CD4-positive, alpha-beta T cell (primary cell): ENCODE measurements around the gene SLC35E3. TPM values are rescaled to one million over a fixed set of nuclear protein-coding genes. Genes with fewer than 3 reads are reported as not detected.

Experiments
- ATAC-seq: fragments of 200-7000 bp; cut with Tn5 transposase; one replicate; pipeline ENCODE4 v1.10.0; 2022; ENCODE audit warnings: mild to moderate bottlenecking; ENCODE audit not compliant: poor library complexity
- CTCF ChIA-PET: fragments of 350-600 bp; sonication (Branson Sonifier 250); formaldehyde crosslinking; loops from one replicate; lab custom pipeline; 2021; ENCODE audit warnings: antibody characterized with exemption, inconsistent platforms; lab: Charles Lee
- POLR2A ChIA-PET: fragments of 350-600 bp; sonication (Branson Sonifier 250); formaldehyde crosslinking; loops from one replicate; lab custom pipeline; 2021; ENCODE audit warnings: antibody characterized with exemption, inconsistent platforms; lab: Charles Lee
- DNase-seq, 14 experiments: peaks; one replicate each; pipeline ENCODE4 v3.0.0-alpha.2; 2013 to 2020; ENCODE audit warnings: mixed read lengths in 2 of 14
- H3K27ac ChIP-seq, 2 donors: one replicate each; pipeline versions ENCODE4 v1.5.1 to v1.7.0; 2013; ENCODE audit warnings: low read length in 2 of 2, low read depth in 1 of 2, mild to moderate bottlenecking in 1 of 2
- H3K27me3 ChIP-seq, 2 experiments: 1 replicate in 1 of 2; 2 replicates in 1 of 2; pipeline versions ENCODE4 v1.6.1 to v1.7.0; 2013; ENCODE audit warnings: low read length in 2 of 2, control low read depth in 1 of 2, mild to moderate bottlenecking in 1 of 2, moderate library complexity in 1 of 2; ENCODE audit not compliant: insufficient read depth in 2 of 2, control insufficient read depth in 1 of 2
- H3K36me3 ChIP-seq: one replicate; pipeline ENCODE4 v1.6.1; 2013; ENCODE audit warnings: low read length, control low read depth; ENCODE audit not compliant: insufficient read depth
- H3K4me1 ChIP-seq: one replicate; pipeline ENCODE4 v1.6.1; 2013; ENCODE audit warnings: low read length, control low read depth; ENCODE audit not compliant: insufficient read depth
- H3K4me3 ChIP-seq: one replicate; pipeline ENCODE4 v1.5.1; 2013; ENCODE audit warnings: mild to moderate bottlenecking, low read length, moderate library complexity
- H3K9me3 ChIP-seq, 2 experiments: 1 replicate in 1 of 2; 2 replicates in 1 of 2; pipeline versions ENCODE4 v1.6.1 to v1.7.0; 2013; ENCODE audit warnings: low read length in 2 of 2, mild to moderate bottlenecking in 2 of 2, control low read depth in 1 of 2, moderate library complexity in 1 of 2; ENCODE audit not compliant: control insufficient read depth in 1 of 2, insufficient read depth in 1 of 2
- H3K27ac Mint-ChIP-seq: one replicate; pipeline ENCODE4 v1.8.0; 2020; ENCODE audit warnings: mixed read lengths
- H3K27me3 Mint-ChIP-seq: one replicate; pipeline ENCODE4 v1.8.0; 2021; ENCODE audit warnings: mixed read lengths
- H3K36me3 Mint-ChIP-seq: one replicate; pipeline ENCODE4 v1.8.0; 2021; ENCODE audit warnings: low read depth, mixed read lengths
- H3K4me1 Mint-ChIP-seq: one replicate; pipeline ENCODE4 v1.8.0; 2021; ENCODE audit warnings: low read depth, mixed read lengths
- H3K4me3 Mint-ChIP-seq: one replicate; pipeline ENCODE4 v1.8.0; 2020; ENCODE audit warnings: mild to moderate bottlenecking, mixed read lengths
- H3K9me3 Mint-ChIP-seq: one replicate; pipeline ENCODE4 v1.8.0; 2020; ENCODE audit warnings: mixed read lengths
- intact Hi-C, 2 experiments: fragments of 100-400 bp; cut with DNase I in 1 of 2; cut with micrococcal nuclease in 1 of 2; formaldehyde crosslinking; loops; one replicate each; pipeline versions ENCODE4 v1.15.1 to v1.9.0; 2023 to 2025; cut with DNase I, micrococcal nuclease
- total RNA-seq, 174 experiments: library from RNA in 2 of 174; stranded (reverse) in 2 of 174; gene quantifications; one replicate each; pipeline ENCODE4 v1.2.3 and lab custom pipeline; 2021 to 2026
- TF ChIP-seq, protein P1 (sequence below): fragments of 200-600 bp; IDR thresholded peaks from one replicate; pipeline ENCODE4 v1.8.0; 2022; ENCODE audit warnings: antibody characterized with exemption, mild to moderate bottlenecking

The SLC35E3 gene
- total RNA-seq, 2 experiments from 2014 or later, result 3.5 to 6.1 TPM

DNA sequence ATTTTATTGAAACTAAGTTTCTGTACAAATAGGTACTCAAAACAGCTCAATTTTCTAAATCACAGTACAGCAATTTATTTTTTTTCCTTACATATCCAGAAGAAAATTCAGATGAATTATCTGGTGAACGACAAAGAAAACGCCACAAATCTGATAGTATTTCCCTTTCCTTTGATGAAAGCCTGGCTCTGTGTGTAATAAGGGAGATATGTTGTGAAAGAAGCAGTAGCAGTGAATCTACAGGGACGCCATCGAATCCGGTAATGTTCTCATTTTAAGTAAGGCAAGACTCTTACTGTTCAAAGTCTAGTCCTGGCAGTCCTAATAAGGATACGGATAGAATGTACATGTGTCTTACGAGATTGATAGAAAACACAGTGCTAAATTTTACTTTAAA is 82.7 kb downstream of the SLC35E3 start:
- Mint-ChIP-seq H3K27me3 (no peaks in the 10 kb centered on the region), H3K9me3 (no peaks in the 10 kb centered on the region), H3K36me3 (peaks cover 77% of the 10 kb centered on the region), H3K27ac (no peak overlapping the region), H3K4me1 (peaks cover 7% of the 10 kb centered on the region), H3K4me3 (no peak overlapping the region)
- intact Hi-C loops, result loop anchor here (2.0 to 10.0 kb wide), 2 partner anchors 20 to 1406 kb away; partner anchors contain the start of gene MDM2 (in 1 of the 2)
- TF ChIP-seq, protein P1, sequence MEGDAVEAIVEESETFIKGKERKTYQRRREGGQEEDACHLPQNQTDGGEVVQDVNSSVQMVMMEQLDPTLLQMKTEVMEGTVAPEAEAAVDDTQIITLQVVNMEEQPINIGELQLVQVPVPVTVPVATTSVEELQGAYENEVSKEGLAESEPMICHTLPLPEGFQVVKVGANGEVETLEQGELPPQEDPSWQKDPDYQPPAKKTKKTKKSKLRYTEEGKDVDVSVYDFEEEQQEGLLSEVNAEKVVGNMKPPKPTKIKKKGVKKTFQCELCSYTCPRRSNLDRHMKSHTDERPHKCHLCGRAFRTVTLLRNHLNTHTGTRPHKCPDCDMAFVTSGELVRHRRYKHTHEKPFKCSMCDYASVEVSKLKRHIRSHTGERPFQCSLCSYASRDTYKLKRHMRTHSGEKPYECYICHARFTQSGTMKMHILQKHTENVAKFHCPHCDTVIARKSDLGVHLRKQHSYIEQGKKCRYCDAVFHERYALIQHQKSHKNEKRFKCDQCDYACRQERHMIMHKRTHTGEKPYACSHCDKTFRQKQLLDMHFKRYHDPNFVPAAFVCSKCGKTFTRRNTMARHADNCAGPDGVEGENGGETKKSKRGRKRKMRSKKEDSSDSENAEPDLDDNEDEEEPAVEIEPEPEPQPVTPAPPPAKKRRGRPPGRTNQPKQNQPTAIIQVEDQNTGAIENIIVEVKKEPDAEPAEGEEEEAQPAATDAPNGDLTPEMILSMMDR, result no peak
- Histone ChIP-seq H3K27ac (no peak overlapping the region), H3K4me1 (no peaks in the 10 kb centered on the region), H3K9me3 (no peaks in the 10 kb centered on the region), H3K27me3 (no peaks in the 10 kb centered on the region), H3K4me3 (no peak overlapping the region), H3K36me3 (peaks cover 74% of the 10 kb centered on the region)
- DNase-seq (no peak), ATAC-seq (no peak)
- ChIA-PET CTCF (interaction anchor here (1.0 kb wide), 1 partner anchor 21 kb away, joined by 3 read pairs; the partner anchor contains the start of gene MDM2), POLR2A (no interaction called here)

Other genes starting within 250 kb of the SLC35E3 start
- 100 to 1,000 TPM; 256 to 261 TPM for gene RAP1B, start 135.3 kb upstream of the SLC35E3 start, total RNA-seq
- gene NUP107, start 59.2 kb upstream of the SLC35E3 start, total RNA-seq, result 10 to 100 TPM; 37.2 to 38.7 TPM
- gene MDM2, start 62.0 kb downstream of the SLC35E3 start, total RNA-seq, result 10 to 100 TPM; 90.8 TPM
- gene CPM, start 187.0 kb downstream of the SLC35E3 start, total RNA-seq, result 1 to 10 TPM; 1.9 to 2.2 TPM